Anterior cingulate cortex (tissue), 58 donors: ENCODE results near the gene KYNU.
"Not testable (repeated sequence)": the region's sequence is repeated elsewhere in the genome, so short reads cannot be mapped to it uniquely, and the experiment has no call there.

Experiments used
- DNase-seq, 58 donors: peaks; one replicate each; lab custom pipeline; 2025; lab: John Stamatoyannopoulos, UW

Gene KYNU

GRCh38 chr2:142993771-142994170, 116.3 kb downstream of the KYNU start:
- DNase-seq = no peak

- DNase-seq = no peak
Measured at GRCh38 chr2:142994665-142995064, 117.2 kb downstream of the KYNU start.

- no peak for DNase-seq
Measured at GRCh38 chr2:142997231-142997630, 119.8 kb downstream of the KYNU start.

- DNase-seq = no peak
Measured at GRCh38 chr2:143000599-143000998, 123.1 kb downstream of the KYNU start.

- DNase-seq = no peak
Measured at GRCh38 chr2:143001501-143001900, 124.0 kb downstream of the KYNU start.

GRCh38 chr2:143015656-143016055, 138.2 kb downstream of the KYNU start:
- DNase-seq = no peak

- peak in 6 of 58 donors; percentile 1 to 6 (median 3) for DNase-seq
Measured at GRCh38 chr2:143026411-143027054, 149.1 kb downstream of the KYNU start.

GRCh38 chr2:143029141-143029540, 151.7 kb downstream of the KYNU start:
- DNase-seq = no peak

GRCh38 chr2:143030127-143030526, 152.7 kb downstream of the KYNU start:
- no peak for DNase-seq

- DNase-seq = peak in 19 of 58 donors; percentile 1 to 73 (median 24)
Measured at GRCh38 chr2:143034292-143035074, 157.0 kb downstream of the KYNU start.

GRCh38 chr2:143051465-143051864, 174.0 kb downstream of the KYNU start:
- no peak for DNase-seq

- not testable (repeated sequence) for DNase-seq
Measured at GRCh38 chr2:143053437-143053836, 176.0 kb downstream of the KYNU start.

GRCh38 chr2:143056550-143056949, 179.1 kb downstream of the KYNU start:
- DNase-seq = no peak

GRCh38 chr2:143058851-143059250, 181.4 kb downstream of the KYNU start:
- no peak for DNase-seq

GRCh38 chr2:143063612-143064200, 186.2 kb downstream of the KYNU start:
- no peak for DNase-seq

- DNase-seq = no peak
Measured at GRCh38 chr2:143068094-143068493, 190.6 kb downstream of the KYNU start.

- no peak for DNase-seq
Measured at GRCh38 chr2:143068509-143068908, 191.0 kb downstream of the KYNU start.

- DNase-seq = no peak
Measured at GRCh38 chr2:143070704-143071103, 193.2 kb downstream of the KYNU start.

GRCh38 chr2:143071185-143071876, 193.9 kb downstream of the KYNU start:
- no peak for DNase-seq

- not testable (repeated sequence) for DNase-seq
Measured at GRCh38 chr2:143074913-143075312, 197.4 kb downstream of the KYNU start.

GRCh38 chr2:143075711-143076110, 198.2 kb downstream of the KYNU start:
- no peak for DNase-seq
